ENCODE measurements around the gene TMEM145. TPM values are rescaled to one million over a fixed set of nuclear protein-coding genes. Genes with fewer than 3 reads are reported as not detected.

The TMEM145 gene
- total and polyA plus RNA-seq, 10 of the 15 experiments (the other 5 are each of a cell fraction or from before 2014, with no cell fraction given) = 0.04 to 0.97 (median 0.16) TPM; not detected in 4

- TF ChIP-seq MYC (IDR thresholded peaks at IDR 0.05; ENCODE audit: insufficient read depth, insufficient read length, insufficient replicate concordance, low read length, severe bottlenecking) = no peak
- no peak for TF ChIP-seq MEF2B (IDR thresholded peaks at IDR 0.05; ENCODE audit: partially characterized antibody, poor library complexity, severe bottlenecking)
- no peak for TF ChIP-seq FOXK2 (IDR thresholded peaks at IDR 0.05)
- peak; percentile 78 for TF ChIP-seq POLR2A (IDR thresholded peaks at IDR 0.05; ENCODE audit: low read depth, low read length)
- TF ChIP-seq, protein P1, sequence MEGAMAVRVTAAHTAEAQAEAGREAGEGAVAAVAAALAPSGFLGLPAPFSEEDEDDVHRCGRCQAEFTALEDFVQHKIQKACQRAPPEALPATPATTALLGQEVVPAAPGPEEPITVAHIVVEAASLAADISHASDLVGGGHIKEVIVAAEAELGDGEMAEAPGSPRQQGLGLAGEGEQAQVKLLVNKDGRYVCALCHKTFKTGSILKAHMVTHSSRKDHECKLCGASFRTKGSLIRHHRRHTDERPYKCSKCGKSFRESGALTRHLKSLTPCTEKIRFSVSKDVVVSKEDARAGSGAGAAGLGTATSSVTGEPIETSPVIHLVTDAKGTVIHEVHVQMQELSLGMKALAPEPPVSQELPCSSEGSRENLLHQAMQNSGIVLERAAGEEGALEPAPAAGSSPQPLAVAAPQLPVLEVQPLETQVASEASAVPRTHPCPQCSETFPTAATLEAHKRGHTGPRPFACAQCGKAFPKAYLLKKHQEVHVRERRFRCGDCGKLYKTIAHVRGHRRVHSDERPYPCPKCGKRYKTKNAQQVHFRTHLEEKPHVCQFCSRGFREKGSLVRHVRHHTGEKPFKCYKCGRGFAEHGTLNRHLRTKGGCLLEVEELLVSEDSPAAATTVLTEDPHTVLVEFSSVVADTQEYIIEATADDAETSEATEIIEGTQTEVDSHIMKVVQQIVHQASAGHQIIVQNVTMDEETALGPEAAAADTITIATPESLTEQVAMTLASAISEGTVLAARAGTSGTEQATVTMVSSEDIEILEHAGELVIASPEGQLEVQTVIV (IDR thresholded peaks at IDR 0.05; ENCODE audit: borderline replicate concordance, partially characterized antibody) = peak; percentile 34
- no peak for TF ChIP-seq YBX1 (IDR thresholded peaks at IDR 0.05)
- peak; percentile 38 for TF ChIP-seq SKIL (IDR thresholded peaks at IDR 0.05; ENCODE audit: low read depth, poor library complexity, severe bottlenecking)
- TF ChIP-seq, protein P2, sequence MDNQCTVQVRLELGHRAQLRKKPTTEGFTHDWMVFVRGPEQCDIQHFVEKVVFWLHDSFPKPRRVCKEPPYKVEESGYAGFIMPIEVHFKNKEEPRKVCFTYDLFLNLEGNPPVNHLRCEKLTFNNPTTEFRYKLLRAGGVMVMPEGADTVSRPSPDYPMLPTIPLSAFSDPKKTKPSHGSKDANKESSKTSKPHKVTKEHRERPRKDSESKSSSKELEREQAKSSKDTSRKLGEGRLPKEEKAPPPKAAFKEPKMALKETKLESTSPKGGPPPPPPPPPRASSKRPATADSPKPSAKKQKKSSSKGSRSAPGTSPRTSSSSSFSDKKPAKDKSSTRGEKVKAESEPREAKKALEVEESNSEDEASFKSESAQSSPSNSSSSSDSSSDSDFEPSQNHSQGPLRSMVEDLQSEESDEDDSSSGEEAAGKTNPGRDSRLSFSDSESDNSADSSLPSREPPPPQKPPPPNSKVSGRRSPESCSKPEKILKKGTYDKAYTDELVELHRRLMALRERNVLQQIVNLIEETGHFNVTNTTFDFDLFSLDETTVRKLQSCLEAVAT (IDR thresholded peaks at IDR 0.05) = peak; percentile 54; the same call in 1 of the 2 replicates
- TF ChIP-seq NR2F1 (conservative IDR thresholded peaks at IDR 0.05) = peak; percentile 51; the same call in 1 of the 2 replicates
- TF ChIP-seq RB1 (IDR thresholded peaks at IDR 0.05; ENCODE audit: borderline replicate concordance) = no peak
- TF ChIP-seq PML (IDR thresholded peaks at IDR 0.05; ENCODE audit: low read length) = peak; percentile 59; the same call in 1 of the 2 replicates
- TF ChIP-seq MTA3 (IDR thresholded peaks at IDR 0.05; ENCODE audit: borderline replicate concordance, low read length) = no peak
- TF ChIP-seq ZBTB40 (IDR thresholded peaks at IDR 0.05; ENCODE audit: borderline replicate concordance) = peak; percentile 42; the same call in 1 of the 2 replicates
- no peak for TF ChIP-seq CEBPB (IDR thresholded peaks at IDR 0.05; ENCODE audit: borderline replicate concordance in 1 of 2, low read depth in 2 of 2, low read length in 2 of 2)
- TF ChIP-seq IKZF1 (conservative IDR thresholded peaks at IDR 0.05) = peak; percentile 79
- peak; percentile 88 for TF ChIP-seq NBN (IDR thresholded peaks at IDR 0.05)
- no peak for TF ChIP-seq ETV6 (conservative IDR thresholded peaks at IDR 0.05 in 1 of 2, IDR thresholded peaks at IDR 0.05 in 1 of 2; ENCODE audit: borderline replicate concordance in 1 of 2, low read depth in 1 of 2)
- peak; percentile 81 for TF ChIP-seq GATAD2B (conservative IDR thresholded peaks at IDR 0.05; ENCODE audit: low read depth)
- TF ChIP-seq ZSCAN29 (IDR thresholded peaks at IDR 0.05) = no peak
- TF ChIP-seq MTA2 (IDR thresholded peaks at IDR 0.05; ENCODE audit: low read depth) = no peak
Observed at GRCh38 chr19:42270346-42271044, 42.6 kb upstream of the TMEM145 start (continued).

All from GM12878 (cell line).